Pons (tissue), 1 donor: ENCODE results near the gene CCBE1.
A peak's percentile ranks its signal among the peaks of the same experiment; 100 is the strongest.

ENCODE experiments used
- DNase-seq: peaks from one replicate; pipeline ENCODE4 v3.0.0-alpha.2; 2016; ENCODE audit warnings: low spot score

CCBE1 gene

DNA sequence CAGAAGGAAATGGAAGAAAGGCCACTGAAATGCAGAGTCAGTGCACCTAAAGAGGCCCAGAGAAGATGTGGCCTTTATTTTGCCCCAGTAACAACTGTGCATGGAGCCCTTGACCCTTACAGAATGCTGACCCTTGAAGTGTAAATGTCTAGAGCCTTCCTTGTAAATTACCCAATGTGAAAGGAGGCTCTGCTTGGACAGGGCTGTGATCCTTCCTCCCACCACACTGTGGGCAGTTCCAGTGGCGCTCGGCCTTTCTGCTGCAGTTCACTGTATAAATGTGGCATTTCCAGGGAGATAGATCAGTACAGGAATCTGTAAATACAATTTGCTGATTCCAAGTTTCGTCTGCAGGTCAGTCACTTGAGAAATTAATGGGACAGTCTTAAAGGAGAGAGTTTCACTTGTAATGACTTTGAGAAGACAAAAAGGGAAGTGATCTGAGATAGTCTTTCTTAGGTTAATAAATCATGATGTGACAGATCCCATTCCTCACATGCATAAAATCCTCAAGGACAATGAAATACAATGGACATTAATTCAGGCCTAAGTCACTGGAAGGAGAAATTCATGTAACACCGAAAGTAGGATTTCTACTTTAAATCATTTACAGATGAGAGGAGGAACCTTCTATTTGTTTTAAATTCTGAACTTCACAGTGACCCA is 204.3 kb downstream of the CCBE1 start:
- DNase-seq: no peak

DNA sequence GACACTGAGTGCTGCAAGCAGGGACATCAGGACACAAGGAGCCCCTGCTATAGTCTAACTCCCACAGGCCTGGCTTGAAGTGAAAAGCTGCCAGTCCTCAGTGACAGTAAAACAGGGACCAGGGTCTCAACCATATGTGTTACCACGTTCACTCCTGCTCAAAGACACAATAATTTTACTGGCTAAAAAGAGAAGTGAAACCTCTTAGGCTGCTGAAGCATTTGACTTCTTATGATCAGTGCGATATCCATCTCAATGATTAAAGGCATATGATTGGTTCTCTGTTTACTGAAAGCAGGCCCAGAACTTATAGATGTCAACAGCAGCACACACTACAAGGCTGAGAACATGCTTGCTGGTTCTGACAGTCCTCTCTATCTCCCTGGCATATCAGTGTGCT is 208.3 kb downstream of the CCBE1 start:
- DNase-seq: no peak

DNA sequence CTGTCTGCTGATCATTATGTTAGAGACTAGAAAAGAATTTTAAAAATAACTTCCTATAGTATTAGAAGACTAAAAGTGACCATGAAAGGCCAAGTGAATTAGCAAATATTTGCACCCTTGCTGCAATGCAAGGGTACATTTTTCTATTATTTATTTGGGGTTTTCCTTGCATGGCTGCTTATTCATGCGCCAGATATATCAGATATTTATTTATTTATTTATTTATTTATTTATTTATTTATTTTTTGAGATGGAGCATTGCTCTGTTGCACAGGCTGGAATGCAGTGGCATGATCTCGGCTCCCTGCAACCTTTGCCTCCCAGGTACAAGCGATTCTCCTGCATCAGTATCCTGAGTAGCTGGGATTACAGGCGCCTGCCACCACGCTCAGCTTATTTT is 211.8 kb downstream of the CCBE1 start:
- DNase-seq: no peak

DNA sequence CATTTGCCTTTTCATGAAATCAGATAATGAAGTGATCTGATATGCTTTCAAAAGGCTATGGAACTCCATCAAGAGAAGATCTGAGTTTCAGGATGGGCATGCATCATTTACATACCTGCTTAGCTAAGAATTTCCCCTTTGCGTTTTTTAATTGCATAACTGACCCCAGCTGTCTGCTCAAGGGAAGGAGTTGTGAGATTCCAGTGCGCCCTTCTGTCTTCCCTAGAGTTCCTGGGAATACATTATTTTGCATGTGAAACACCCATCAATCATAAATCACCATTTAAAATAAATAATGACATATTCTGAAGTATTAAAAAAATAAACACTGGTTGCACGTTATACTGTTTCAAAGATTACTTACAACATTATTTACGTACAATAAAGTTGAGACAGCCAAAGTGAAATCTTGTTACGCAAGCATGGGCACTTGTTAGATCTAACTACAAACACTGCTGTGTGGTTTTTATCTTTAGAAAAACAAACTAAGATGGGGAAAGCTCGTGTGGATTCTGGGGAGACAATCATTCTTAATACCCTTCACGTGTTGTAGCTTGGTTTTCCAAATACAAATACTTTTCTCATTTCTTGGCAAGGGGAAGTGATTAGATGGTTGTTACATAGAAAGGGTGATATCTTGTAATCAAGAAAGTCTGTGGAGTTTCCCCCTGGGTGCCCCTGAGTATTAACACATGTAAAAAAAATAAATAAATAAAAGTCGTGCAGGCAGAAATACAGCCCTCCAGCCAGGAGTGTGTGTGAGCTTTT is 212.5 kb downstream of the CCBE1 start:
- DNase-seq: no peak

DNA sequence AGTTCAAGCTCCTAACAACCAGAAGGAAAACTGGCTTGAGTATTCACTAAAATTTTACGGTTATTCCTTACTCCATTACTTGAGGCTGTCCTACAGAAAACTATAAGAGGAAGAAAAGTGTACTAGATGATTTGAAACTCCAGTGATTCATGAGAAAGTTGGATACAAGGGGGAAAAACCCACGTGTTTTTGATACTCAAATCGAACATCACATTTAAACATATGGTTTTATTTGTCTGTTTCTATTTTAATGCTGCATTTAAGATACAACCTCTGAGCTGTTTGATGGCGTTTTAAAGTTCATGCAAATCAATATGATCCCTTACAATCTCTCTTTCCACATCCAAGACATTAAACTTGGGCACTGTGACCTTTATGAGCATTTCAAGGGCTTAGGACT is 213.1 kb downstream of the CCBE1 start:
- no peak for DNase-seq

DNA sequence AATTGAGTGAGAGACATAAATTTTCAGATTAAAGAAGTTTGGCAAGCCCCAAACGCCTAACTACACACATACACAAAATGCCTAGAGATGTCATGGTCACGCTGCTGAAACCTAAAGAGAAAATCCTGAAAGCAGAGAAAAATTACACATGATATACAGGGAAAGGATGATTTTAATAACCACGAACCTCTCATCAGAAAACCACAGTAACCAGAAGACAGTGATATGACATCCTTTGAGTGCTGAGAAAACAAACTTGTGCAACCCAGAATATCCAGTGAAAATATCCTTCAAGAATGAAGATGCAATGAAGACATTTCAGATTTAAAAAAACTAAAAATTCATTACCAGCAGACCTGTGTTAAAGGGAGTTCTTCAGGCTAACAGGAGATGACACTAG is 215.8 kb downstream of the CCBE1 start:
- DNase-seq: no peak

DNA sequence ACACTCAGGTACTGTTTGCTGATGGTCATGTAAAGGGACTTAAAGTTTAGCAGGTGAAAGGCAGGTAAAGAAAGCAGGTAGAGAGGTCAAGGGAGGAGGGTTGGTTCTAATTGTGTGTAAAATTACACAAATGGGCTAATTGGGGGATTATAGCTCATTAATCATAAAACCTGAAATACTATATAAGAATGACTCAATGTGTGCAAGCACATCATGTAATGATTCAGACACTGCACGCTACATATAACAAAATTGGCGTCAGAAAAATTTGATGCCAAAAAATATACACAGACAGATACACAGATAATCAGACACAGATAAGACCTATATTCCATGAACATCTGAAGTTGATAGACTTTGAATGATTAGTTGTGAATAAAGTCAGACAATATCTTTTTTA is 217.4 kb downstream of the CCBE1 start:
- DNase-seq: no peak

DNA sequence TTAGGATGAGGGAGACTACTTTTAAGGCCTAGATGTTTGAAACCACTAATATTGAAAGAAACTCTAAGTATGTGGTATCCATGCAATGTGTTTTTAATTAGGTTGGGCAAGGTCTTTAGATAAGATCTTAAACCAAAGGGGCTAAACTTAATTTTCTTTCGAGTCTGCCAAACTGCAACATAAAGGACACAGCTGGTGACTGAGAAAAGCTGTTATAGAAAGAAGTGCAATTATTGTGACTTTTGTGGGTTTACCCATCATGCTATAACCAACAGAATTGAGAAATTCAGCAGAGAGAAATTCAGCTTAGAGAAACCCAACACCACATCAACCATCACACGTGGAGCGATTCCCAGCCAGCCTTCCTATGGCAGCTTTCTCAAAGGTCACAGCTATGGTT is 218.6 kb downstream of the CCBE1 start:
- no peak for DNase-seq

DNA sequence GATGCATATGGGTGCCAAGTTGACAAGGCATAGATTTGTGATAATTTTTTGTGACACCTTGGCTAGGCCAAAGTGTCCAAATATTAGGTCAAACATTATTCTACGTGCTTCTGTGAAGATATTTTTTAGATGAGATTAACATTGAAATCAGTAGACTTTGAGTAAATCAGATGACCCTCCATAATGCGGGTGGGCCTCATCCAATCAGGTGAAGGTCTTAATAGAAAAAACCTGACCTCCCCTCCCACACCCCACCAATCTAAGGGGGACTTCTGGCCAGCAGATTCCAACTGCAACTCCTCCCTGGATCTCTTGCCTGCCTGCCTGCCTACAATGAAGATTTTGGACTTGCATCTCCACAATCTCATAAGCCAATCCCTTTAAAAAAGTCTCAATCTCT is 219.4 kb downstream of the CCBE1 start:
- no peak for DNase-seq

DNA sequence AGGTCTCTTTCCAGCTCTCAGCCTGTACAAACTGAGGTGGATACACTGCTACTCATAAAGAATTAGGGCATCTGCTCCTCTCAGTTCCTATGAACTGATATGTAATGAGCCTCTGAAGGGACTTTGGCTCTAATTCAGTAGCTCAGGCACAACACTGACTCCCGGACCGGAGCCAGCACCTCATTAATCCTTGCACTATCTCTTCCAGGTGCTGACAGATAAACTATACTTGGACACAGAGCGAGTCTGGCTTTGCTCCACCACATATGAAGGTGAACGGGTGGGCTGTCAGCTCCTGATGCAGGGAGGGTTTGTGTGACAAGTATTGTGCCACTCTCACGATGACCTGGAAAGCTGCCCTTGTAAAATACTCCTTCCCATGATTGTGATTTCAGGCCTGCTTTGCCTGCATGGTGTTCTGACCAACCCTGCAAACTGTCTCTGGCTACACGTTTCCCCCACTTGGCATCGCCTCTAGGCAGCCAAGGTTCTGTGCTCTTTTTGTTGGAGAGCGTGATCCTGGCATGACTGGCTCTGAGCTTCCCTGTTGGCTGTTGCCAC is 226.6 kb downstream of the CCBE1 start:
- no peak for DNase-seq

DNA sequence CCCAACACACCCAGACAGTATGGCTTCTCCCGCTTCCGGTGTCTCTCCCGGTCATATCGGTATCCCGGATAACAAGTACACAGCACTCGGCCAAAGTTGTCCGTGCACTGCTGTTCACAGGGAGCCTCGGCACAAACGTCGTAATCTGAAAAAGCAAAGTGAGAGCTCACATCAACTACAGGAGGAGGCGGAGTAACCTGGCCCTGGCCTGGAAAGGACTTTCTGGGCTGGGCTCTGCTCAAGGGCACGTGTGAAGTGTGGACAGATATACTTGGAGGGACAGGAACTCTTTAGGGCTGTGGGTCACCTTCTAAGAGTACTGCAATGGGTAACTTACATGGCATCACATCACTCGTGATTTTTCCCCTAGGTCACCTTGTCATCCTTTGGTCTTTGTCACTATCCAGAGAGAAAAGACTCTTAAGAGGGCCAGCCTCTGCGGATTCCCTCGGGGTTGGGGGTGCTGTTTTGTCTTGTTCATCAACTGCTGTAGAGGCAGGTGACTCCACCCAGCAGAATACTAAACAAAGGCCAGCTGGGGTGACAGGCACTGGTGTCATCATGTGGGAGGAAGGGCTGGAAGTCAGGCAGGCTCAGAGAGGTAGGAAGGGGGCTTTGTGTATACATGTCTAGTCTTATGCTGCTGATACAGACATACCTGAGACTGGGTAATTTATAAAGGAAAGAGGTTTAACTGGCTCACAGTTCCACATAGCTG is 227.6 kb downstream of the CCBE1 start:
- DNase-seq: no peak

DNA sequence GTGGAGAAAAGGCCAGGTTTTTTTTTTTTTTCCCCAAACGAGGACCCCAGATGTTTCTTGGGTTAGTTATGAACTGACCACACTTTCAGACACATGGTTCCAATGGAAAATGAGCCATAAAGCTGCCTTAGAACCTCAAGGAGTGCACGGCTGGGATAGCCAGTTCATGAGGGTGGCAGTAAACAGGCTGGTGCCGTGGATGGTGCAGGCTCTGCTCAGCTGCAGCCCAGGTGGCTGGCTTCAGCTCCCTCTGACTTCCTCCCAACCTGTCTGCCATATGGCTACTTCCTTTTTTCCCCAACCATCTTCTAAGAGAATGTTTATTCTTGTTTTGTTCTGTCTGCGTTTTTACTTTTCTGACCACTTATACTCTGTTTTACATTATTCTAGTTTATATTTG is 228.4 kb downstream of the CCBE1 start:
- no peak for DNase-seq

DNA sequence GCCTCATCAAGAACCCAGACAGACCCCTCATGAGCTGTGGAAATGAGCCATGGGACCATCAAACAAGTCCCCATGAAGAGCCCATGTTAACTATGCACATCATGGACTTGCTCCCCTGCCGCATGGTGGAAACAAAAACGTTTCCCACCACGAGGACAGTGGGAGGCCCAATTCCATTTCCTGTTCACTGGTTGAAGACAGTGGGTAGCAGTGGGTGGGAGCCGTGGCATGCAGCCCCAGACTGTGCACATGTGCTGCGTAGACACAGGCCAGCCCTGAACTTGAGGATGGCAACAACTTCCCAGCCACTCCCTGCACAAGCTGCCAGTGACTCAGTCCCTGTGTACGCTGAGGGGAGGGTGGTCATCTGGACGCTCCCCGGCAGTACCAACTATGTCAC is 229.7 kb downstream of the CCBE1 start:
- DNase-seq: no peak

DNA sequence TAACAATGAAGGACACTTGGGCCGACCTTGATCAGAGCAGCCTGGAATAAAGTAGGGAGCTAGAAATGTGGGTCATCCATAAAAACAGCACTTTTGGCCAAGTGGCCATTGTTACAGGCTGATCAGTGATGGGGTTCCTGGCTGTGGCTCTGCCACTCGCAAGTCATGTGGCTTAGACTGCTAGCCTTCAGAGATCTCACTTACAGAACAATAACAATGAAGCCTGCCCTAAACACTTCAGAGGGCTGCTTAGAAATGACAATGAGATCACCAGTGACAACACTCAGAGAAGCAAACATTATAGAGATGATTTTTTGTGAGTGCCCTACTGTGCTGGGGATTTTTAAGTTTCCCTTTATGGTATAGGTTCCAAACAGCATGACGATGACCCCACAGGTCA is 230.2 kb downstream of the CCBE1 start:
- DNase-seq: peak; percentile 31

DNA sequence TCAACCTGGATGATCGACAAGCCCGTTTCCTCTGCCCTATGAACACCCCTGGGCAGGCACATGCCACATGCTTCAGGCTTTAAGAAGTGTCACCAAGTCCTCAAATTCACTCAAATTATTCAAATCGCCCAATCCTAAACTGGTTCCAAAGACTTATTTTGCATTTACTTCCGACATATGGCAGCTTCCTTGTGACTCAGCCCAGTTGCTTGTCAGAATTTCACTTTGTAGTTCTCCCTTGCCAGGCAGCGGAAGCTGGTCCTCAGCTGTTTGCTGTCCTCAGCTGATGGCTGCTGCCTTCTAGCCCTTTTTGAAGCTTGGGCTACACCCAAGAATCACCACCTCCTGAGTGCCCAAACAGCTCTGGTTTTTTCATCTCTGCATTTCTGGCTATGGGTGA is 232.7 kb downstream of the CCBE1 start:
- DNase-seq: no peak

DNA sequence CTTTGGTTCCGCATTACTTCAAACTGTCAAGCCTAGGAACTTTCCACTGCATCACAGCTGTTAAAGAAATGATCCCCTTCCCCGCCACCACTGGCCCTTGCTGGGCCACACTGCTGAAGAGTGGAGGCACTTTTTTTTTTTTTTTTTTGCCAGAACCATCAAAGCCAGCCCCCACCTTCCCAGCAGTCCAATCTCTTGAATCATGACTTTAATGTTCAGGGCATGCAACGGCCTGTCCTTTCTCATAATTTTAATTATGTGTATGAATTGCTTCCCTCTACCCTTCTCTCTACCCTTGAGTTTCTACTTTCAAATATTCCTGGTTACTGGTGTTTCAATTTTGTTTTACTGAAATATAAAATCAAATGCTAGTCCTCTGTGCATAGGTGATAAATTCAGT is 236.1 kb downstream of the CCBE1 start:
- no peak for DNase-seq

DNA sequence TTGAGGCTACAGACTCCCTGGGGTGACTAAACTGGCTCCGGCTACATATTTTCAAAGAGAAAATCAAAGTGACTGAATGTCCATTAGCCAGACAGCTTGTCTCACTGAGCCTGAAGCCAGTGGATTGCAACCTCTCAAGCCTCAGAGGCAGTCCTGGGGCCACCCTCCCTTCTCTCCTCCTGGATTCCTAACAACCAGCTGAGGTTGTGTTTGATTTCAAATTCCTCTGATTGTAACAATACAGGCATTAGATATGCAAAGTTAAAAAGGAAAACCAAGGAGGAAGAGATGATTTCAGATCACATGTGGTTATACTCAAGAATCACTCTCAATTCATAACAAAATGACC is 237.2 kb downstream of the CCBE1 start:
- no peak for DNase-seq

DNA sequence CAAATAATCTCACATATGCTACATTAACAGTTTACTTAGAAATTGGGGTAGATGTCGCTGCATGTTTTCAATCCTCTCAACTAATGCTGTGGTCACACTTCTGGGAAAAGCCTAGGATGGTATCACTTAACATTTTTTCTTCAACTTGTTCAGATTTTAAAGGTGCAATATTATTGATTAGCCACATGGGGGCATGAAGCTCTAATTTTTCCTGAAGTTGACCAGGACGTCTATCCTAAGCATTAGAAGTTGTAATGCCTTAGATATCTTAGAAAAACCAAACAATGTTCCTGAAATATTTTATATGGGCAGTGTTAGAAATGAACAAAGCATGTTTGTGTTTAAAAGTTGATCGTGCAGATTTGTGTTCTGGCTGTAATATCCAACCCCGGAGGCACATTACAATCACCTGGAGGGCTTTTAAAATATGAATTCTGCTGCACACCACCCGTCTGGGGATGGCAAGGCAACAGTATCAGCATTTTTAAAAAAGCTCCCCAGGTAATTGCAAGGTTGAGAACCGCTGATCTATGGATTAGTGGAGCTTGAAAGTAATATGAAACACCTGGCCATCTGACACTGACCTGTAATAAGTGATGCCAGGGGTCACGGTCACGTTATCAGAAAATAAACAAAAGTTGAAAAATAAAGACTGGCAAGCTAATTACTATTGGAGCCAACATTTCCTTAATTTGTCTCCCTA is 237.7 kb downstream of the CCBE1 start:
- peak; percentile 14 for DNase-seq

DNA sequence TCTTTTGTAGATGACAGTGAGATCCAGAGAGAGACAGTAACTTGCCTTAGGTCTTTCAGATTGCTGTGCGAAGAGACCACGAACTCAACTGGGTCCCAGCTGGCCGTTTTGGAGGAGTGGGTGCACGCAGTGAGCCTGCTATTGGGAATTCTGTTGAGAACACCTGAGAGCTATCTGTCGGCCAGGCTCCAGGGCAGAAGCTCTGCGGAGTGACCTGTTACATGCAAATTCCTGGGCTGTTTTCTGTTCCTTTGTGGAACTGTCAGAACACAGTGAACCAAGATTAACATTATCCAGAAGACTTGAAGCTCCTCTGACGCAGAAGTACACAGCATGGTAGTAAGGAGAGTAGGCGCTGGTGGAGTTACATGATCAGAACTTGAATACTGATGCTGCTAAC is 238.6 kb downstream of the CCBE1 start:
- no peak for DNase-seq

DNA sequence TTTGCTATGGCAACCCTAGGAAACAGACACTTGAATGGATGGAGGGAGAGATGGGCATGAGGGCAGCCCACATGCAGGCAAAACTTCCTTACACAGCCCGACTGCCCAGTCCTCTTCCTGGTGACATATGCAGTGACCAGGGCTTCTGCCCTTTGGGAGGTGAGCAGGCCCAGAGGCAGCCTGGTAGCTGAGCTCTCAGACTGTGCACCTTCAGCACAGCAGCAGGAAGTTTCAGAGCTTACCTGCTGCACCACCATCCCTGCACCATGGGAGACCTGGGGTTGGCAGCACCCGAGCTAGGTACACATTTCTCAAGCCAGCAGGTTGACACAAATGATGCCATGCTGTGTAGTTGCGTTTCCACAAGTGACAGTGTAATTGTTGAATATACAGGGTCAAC is 240.6 kb downstream of the CCBE1 start:
- DNase-seq: no peak

DNA sequence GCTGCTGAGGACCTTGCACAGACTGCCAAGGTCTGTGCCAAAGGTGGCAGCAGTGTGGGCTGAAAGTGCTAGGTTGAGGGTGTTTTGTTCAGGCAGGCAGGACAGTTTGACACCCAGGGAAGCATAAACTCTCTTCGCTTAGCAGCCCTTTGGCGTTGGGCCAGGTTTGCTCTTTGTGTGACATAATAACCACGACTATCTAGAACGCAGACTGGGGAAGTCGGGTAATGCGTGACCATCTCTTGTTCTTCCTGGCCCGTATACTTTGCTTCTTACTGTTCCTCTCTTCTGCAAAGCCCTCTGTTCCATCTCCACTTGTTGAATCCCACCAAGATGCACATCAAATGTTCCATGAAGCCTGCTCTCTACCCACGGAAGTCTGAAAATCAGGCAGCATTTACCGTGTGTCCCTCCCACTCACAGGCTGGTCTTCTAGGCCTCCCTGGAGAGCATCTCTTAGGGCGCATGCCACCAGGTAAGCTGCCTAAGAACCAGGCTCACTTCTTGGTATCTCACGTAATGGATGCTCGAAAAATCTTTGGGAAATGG is 241.4 kb downstream of the CCBE1 start:
- DNase-seq: no peak
